Panc1 (cell line): Measurements from ENCODE around the gene NRROS.

ENCODE experiments used
- CTCF ChIP-seq: fragments of 450-650 bp; IDR thresholded peaks from 2 replicates; pipeline ENCODE4 v1.5.1; 2017; ENCODE audit warnings: mild to moderate bottlenecking
- TCF7L2 ChIP-seq: IDR thresholded peaks from 2 replicates; pipeline ENCODE4 v1.6.1; 2011; ENCODE audit warnings: mild to moderate bottlenecking, low read depth, low read length, inconsistent platforms

- no peak for TF ChIP-seq TCF7L2
- no peak for TF ChIP-seq CTCF
Observed at GRCh38 chr3:196706327-196706726, 66.8 kb downstream of the NRROS start.
